GM10248 (cell line): ENCODE data around the gene AMZ1.

Experiments
- CTCF ChIA-PET: fragments of 300-600 bp; sonication (Branson Sonifier 250); formaldehyde crosslinking; extraction: SDS; loops from one replicate; lab custom pipeline; 2021; ENCODE audit warnings: antibody characterized with exemption; lab: Yijun Ruan, JAX
- POLR2A ChIA-PET: fragments of 350-650 bp; sonication (Branson Sonifier 250); formaldehyde crosslinking; extraction: SDS; loops from one replicate; lab custom pipeline; 2020; ENCODE audit warnings: antibody characterized with exemption; lab: Yijun Ruan, JAX
- DNase-seq: peaks from one replicate; pipeline ENCODE4 v3.0.0; 2012; ENCODE audit errors: extremely low spot score
- TF ChIP-seq, protein P1 (sequence below): IDR thresholded peaks from 2 replicates; pipeline ENCODE4 v1.5.1; 2012; ENCODE audit warnings: mild to moderate bottlenecking, low read depth; ENCODE audit errors: extremely low read depth, missing control alignments, control extremely low read depth

AMZ1 gene

DNA sequence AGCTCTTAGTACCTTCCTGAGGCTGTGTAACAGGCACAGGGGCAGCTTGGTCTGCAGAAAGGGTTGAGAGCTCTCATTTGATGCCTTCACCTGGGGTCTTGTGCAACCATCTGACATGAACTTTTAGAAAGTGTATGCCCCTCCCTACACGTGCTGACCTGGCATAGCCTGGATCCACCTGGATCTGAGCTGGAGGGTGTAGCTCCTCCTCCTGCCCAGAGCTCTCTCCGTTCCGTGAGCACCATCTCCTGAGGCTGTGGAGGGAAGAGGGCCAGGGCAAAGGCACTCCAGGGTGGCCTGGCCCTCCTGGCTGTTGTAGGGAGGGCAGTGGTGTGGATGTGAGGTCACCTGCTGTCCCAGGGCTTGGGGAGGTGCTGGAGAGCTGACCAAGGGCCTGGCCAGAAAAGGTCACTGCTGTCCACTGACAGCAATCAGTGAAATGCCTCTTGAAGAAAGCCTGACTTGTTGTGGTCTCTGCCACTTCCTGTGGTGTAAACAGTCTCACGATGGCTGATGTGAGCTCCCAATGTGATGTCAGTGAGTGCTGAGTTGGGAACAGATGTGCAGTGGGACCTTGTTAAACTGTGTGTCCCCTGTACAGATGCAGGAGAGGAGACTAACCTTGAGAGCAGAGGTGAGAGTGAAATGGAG is 23.0 kb downstream of the AMZ1 start:
- TF ChIP-seq, protein P1, sequence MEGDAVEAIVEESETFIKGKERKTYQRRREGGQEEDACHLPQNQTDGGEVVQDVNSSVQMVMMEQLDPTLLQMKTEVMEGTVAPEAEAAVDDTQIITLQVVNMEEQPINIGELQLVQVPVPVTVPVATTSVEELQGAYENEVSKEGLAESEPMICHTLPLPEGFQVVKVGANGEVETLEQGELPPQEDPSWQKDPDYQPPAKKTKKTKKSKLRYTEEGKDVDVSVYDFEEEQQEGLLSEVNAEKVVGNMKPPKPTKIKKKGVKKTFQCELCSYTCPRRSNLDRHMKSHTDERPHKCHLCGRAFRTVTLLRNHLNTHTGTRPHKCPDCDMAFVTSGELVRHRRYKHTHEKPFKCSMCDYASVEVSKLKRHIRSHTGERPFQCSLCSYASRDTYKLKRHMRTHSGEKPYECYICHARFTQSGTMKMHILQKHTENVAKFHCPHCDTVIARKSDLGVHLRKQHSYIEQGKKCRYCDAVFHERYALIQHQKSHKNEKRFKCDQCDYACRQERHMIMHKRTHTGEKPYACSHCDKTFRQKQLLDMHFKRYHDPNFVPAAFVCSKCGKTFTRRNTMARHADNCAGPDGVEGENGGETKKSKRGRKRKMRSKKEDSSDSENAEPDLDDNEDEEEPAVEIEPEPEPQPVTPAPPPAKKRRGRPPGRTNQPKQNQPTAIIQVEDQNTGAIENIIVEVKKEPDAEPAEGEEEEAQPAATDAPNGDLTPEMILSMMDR = no peak
- CTCF ChIA-PET = interaction anchor here (1.1 to 4.7 kb wide), 26 partner anchors 10 to 257 kb away, joined by 3 to 65 read pairs (median 7); partner anchors contain the start of gene AMZ1

GRCh38 chr7:2711895-2712675 is 24.1 kb downstream of the AMZ1 start:
- DNase-seq = no peak
- TF ChIP-seq, protein P1 = no peak
- ChIA-PET CTCF (interaction anchor here (0.8 to 8.1 kb wide), 7 partner anchors 9 to 128 kb away, joined by 3 to 65 read pairs (median 55); no protein-coding TSS in a partner anchor), POLR2A (no interaction called here)

More for the DNA sequence above, 23.0 kb downstream of the AMZ1 start:
- peak; percentile 52 for DNase-seq
- POLR2A ChIA-PET = interaction anchor here (0.6 to 1.5 kb wide), 2 partner anchors 12 to 53 kb away, joined by 4 read pairs; no protein-coding TSS in a partner anchor

GRCh38 chr7:2713370-2713769 is 25.4 kb downstream of the AMZ1 start:
- CTCF ChIA-PET = interaction anchor here (1.5 to 8.1 kb wide), 5 partner anchors 8 to 43 kb away, joined by 3 to 56 read pairs (median 17); partner anchors contain the start of gene AMZ1
- TF ChIP-seq, protein P1 = no peak
- no peak for DNase-seq
- POLR2A ChIA-PET = no interaction called here

DNA sequence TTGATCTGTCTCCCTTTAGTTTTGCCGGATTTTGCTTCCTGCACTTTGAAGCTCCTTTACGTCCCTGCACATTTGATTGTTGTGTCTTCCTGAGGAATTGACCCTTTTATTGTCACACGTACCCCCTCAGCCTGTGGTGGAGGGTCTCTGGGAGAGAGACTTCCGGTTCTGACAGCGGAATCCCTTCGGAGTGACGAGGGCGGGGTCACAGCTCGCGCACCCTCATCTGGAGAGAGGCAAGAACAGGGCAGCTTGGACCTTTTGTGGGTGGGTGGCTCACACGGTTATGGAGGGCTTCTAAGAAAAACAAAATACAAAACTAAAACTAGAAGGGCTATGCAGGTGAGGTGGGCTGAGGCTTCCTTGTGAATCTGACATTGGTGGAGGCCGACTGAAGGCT is 26.0 kb downstream of the AMZ1 start:
- ChIA-PET CTCF (interaction anchor here (1.5 to 8.1 kb wide), 4 partner anchors 15 to 44 kb away, joined by 3 to 56 read pairs (median 16); partner anchors contain the start of gene AMZ1), POLR2A (no interaction called here)
- no peak for DNase-seq
- TF ChIP-seq, protein P1 = no peak

- no peak for DNase-seq
- TF ChIP-seq, protein P1 = no peak
- CTCF ChIA-PET = interaction anchor here (1.5 to 8.1 kb wide), 6 partner anchors 15 to 64 kb away, joined by 3 to 56 read pairs (median 10); partner anchors contain the start of gene AMZ1
- POLR2A ChIA-PET = no interaction called here
Observed at GRCh38 chr7:2714636-2715035, 26.6 kb downstream of the AMZ1 start.
